VCaP (cell line): ENCODE results near the gene CPNE7.

Source experiments
- H3K27ac ChIP-seq: fragments of 450-650 bp; 2 replicates; pipeline ENCODE4 v1.5.1; 2017
- TF ChIP-seq, protein P1 (sequence below): fragments of 450-650 bp; conservative IDR thresholded peaks from 2 replicates; pipeline ENCODE4 v1.5.1; 2017; ENCODE audit warnings: mild to moderate bottlenecking, moderate library complexity

CPNE7 gene

DNA sequence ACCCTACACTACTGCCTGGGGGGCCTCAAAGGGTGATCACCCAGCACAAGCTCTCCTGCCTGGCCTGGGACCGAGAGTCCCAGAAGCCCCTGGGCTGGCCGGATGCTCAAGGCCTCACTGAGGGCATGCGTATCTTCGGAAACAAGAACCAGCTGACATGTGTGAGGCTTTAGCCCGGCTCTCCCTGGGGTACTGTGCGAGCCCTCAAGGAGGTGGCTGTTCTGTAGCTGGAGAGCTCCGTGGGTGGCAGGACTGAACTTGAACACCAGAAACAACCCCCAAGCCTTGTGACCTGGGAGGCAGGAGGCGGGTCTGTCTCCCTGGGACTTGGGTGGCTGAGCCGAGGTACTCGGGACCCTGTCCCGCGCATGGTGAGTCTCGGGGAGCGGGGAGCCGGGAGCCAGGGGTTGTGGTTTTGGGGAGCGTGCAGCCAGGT is 44.9 kb downstream of the CPNE7 start:
- TF ChIP-seq, protein P1, sequence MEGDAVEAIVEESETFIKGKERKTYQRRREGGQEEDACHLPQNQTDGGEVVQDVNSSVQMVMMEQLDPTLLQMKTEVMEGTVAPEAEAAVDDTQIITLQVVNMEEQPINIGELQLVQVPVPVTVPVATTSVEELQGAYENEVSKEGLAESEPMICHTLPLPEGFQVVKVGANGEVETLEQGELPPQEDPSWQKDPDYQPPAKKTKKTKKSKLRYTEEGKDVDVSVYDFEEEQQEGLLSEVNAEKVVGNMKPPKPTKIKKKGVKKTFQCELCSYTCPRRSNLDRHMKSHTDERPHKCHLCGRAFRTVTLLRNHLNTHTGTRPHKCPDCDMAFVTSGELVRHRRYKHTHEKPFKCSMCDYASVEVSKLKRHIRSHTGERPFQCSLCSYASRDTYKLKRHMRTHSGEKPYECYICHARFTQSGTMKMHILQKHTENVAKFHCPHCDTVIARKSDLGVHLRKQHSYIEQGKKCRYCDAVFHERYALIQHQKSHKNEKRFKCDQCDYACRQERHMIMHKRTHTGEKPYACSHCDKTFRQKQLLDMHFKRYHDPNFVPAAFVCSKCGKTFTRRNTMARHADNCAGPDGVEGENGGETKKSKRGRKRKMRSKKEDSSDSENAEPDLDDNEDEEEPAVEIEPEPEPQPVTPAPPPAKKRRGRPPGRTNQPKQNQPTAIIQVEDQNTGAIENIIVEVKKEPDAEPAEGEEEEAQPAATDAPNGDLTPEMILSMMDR = no peak
- no peak overlapping the region for H3K27ac ChIP-seq

DNA sequence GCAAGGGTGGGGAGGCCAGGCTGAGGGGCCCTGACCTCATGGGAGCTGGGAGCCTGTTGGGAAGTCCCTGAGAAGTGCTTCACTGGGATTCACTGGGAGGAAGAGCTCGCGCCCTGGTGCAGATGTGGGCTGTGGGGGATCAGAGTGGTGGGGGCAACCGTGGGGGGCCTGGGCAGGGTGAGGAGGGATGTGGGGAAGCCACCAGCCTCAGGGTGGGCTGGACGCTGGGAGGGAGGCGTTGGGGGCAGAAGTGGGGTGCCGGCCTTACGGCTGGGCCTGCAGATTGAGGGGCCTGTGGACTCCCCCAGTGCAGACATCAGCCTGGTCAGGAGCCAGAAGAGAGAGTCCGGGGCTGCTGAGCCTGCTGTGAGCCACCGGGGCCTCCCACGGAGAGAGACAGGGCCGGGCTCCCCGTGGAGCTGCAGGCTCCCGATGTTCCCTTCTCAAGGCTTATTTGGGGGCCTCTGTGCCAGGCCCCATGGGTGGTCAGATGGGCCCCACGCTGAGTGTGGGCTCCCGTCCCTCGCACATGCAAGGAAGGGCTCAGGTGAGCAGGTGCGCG is 45.7 kb downstream of the CPNE7 start:
- H3K27ac ChIP-seq = no peak overlapping the region
- TF ChIP-seq, protein P1 = no peak

DNA sequence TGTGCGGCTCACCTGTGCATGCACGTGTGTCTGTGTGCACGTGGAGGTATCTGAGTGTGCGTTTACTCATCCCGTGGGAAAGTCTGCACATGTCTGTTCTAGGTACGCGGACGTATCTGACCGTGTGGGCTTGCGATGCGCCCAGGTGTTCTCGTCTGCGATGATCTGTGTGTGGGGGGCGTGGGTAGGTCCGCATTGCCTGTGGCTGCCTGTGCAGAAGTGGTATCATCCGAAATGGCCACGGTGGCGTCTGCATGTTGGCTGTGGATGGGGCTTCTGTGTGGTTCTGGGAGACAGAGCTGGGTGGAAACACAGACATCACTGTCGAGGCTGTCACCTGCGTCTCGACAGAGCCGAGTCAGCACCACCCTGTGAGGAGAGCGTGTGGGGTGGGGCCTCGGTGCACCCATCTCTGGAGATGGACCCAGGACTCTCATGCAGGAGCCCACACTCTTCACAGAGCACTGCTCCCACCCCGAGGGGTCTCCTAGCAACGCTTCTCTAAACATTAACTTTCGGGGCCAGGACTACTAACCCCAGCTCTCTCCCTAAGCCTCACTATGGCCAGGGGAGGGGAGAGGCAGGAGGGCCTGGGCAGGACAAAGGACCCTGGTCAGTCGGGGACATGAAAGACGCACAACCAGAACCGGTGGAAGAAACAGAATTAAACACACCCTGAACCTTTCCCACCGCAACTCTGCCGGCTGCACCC is 46.3 kb downstream of the CPNE7 start:
- TF ChIP-seq, protein P1 = no peak
- H3K27ac ChIP-seq = no peak overlapping the region

DNA sequence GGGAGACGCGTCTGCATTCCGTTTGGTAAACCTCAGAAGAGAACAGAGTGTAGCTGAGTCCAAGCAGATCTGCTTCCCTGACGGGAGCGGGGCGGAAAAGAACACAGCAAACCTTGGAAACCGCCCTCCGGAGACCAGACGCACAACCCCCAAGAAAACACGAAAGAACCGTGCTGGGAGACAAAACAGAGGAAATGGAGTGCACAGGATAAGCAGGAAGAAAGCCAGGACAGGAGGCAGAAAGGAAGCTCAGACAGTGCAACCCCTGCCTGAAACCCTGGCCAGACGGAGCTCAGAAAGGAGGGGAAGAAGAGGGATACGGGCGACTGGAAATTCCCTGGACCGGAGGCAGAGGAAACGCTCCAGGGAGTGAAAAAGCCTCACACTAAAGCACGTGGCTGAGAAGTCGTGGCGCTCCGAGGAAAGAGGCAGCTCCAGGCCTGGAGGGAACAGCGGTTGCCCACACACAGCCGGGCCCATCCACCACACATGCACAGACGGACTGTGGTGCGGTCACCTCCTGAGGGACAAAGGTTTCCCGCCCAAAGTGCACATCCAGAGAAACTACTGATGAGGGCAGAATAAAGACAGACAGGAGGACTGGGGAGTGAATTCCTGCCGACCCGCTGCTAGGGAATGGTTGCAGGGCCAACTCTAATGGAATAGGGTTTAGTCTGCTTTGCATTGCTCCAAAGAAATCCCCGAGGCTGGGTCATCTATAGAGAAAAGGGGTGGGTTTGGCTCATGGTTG is 48.1 kb downstream of the CPNE7 start:
- TF ChIP-seq, protein P1 = no peak
- H3K27ac ChIP-seq = no peak overlapping the region

DNA sequence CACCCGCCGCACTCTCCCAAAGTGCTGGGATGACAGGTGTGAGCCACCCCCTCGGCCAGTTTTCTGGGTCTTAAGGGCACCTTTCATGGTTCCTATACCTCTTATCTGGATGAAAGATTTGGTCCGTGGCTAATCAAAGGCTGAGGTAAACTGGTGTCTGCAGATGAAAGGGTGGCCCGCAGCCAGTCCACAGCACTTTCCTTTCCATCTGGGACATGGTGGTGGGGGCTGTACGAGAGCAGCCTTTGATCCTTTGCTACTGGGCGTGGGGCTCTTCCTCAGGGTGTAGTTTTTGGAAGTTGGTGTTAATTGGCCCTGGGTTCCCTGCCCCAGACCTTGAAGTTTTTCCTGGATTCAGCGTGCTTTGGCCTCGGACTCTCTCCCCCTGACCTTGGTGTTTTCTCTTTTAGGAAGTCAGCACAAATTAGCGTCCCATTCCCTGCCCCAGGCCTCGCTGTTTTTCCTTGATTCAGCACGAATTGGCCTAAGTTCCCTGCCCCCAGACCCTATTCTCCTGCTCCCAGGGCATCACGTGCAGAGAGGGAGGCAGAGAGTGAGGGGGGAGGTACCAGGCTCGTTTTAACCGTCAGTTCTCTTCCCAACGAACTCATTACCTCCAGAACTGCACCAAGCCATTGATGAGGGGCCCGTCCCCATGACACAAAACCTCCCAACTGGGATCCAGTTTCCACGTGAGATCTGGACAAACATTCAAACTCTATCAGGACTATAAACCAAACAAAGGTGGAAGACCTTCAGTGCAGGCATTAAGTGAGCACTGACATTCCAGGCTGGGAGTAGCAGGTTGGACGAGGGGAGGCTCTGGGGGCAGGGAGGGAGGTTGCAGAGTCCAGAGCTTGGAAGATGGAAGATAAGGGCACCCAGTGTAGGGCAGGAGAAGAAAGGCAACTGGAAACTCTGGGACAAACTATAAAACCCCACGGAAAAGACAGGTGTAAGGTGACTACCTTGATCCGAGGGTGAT is 49.5 kb downstream of the CPNE7 start:
- TF ChIP-seq, protein P1 = no peak
- H3K27ac ChIP-seq = no peak overlapping the region

DNA sequence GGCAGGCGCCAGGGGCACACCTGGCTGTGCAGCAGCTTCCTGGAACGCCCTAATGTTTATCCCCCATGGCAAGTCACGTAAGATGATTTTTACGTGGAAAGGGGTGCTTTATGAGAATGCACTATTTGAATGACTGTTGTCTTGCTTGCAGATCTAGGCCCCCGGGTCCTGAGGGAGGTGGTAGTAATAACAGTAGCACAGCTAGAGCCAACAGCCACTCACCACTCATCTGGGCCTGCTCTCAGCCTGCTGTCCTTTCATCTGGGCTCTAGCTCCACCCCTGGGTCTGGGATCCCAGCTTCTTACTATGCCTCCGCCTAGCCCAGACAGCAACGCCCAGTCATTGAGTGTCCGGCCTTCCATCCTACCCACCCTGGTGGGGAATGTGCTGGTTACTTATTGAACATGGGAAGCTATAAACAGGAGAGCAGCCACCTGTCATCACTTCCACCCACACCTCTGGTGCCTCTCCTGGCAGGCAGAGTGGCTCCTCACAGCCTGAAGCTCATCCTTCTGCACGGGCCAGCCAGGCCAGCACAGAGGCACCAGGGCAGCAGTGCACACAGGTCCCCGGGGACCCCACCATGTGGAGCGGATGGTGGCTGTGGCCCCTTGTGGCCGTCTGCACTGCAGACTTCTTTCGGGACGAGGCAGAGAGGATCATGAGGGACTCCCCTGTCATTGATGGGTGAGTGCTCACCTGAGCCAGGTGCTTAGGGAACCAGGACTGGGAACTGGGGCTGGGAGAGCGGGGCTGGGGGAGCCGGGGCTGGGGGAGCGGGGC is 54.5 kb downstream of the CPNE7 start:
- no peak overlapping the region for H3K27ac ChIP-seq
- TF ChIP-seq, protein P1 = no peak
